HepG2 (cell line): Measurements from ENCODE around the gene AP4M1. TPM values are rescaled to one million over a fixed set of nuclear protein-coding genes. Genes with fewer than 3 reads are reported as not detected.
A peak's percentile ranks its signal among the peaks of the same experiment; 100 is the strongest.

Source experiments
- ATF5 ChIP-seq: sonication (generic); formaldehyde crosslinking; IDR thresholded peaks from 2 replicates; pipeline ENCODE4 v1.4.0; 2020; ENCODE audit warnings: mild to moderate bottlenecking, low read depth, missing genetic modification reagents
- DMAP1 ChIP-seq: IDR thresholded peaks from 2 replicates; pipeline ENCODE4 v1.6.1; 2016
- ERF ChIP-seq: IDR thresholded peaks from 2 replicates; pipeline ENCODE4 v1.6.1; 2018; ENCODE audit warnings: missing biosample characterization, missing genetic modification reagents
- HDAC6 ChIP-seq: fragments of 200-600 bp; sonication (generic); IDR thresholded peaks from 2 replicates; pipeline ENCODE4 v1.7.0; 2017; ENCODE audit warnings: mild to moderate bottlenecking, antibody characterized with exemption, low read length, low read depth
- ISX ChIP-seq: sonication (generic); formaldehyde crosslinking; conservative IDR thresholded peaks from 2 replicates; pipeline ENCODE4 v1.5.0; 2020; ENCODE audit warnings: missing genetic modification reagents
- JARID2 ChIP-seq: sonication (generic); formaldehyde crosslinking; IDR thresholded peaks from 2 replicates; pipeline ENCODE4 v1.8.1; 2023; ENCODE audit warnings: missing genetic modification reagents, inconsistent platforms; ENCODE audit not compliant: insufficient replicate concordance
- MAF1 ChIP-seq: sonication (generic); formaldehyde crosslinking; IDR thresholded peaks from 2 replicates; pipeline ENCODE4 v1.5.0; 2020; ENCODE audit warnings: missing genetic modification reagents, borderline replicate concordance
- MBD4 ChIP-seq: IDR thresholded peaks from 2 replicates; pipeline ENCODE4 v1.6.1; 2012; ENCODE audit warnings: low read length, inconsistent platforms, borderline replicate concordance
- ONECUT2 ChIP-seq: sonication (generic); formaldehyde crosslinking; IDR thresholded peaks from 2 replicates; pipeline ENCODE4 v1.4.0; 2020; ENCODE audit warnings: missing genetic modification reagents
- POLR2A ChIP-seq, 2 experiments: IDR thresholded peaks; 2 replicates each; pipeline ENCODE4 v1.6.1; 2011; ENCODE audit warnings: low read depth in 2 of 2, low read length in 2 of 2, mild to moderate bottlenecking in 1 of 2, moderate library complexity in 1 of 2; ENCODE audit not compliant: insufficient read depth in 1 of 2
- RBAK ChIP-seq: sonication (generic); formaldehyde crosslinking; IDR thresholded peaks from 2 replicates; pipeline ENCODE4 v1.5.1; 2020; ENCODE audit warnings: mild to moderate bottlenecking, missing genetic modification reagents
- SOX5 ChIP-seq: IDR thresholded peaks from 2 replicates; pipeline ENCODE4 v1.6.1; 2016; ENCODE audit warnings: borderline replicate concordance
- ZBTB38 ChIP-seq: sonication (generic); formaldehyde crosslinking; IDR thresholded peaks from 2 replicates; pipeline ENCODE4 v1.5.1; 2020; ENCODE audit warnings: mild to moderate bottlenecking, missing genetic modification reagents
- ZC3H13 ChIP-seq: sonication (generic); formaldehyde crosslinking; IDR thresholded peaks from 2 replicates; pipeline ENCODE4 v1.8.1; 2023; ENCODE audit warnings: mild to moderate bottlenecking, missing genetic modification reagents, moderate library complexity
- ZNF317 ChIP-seq: sonication (generic); formaldehyde crosslinking; IDR thresholded peaks from 2 replicates; pipeline ENCODE4 v1.5.0; 2020; ENCODE audit warnings: mild to moderate bottlenecking, missing genetic modification reagents
- ZNF577 ChIP-seq: sonication (generic); formaldehyde crosslinking; IDR thresholded peaks from 2 replicates; pipeline ENCODE4 v1.4.0; 2020; ENCODE audit warnings: mild to moderate bottlenecking, low read depth, missing genetic modification reagents, borderline replicate concordance
- polyA plus RNA-seq, 8 experiments: library from polyadenylated mRNA; depleted of rRNA in 3 of 8; stranded (reverse) in 7 of 8; unstranded in 1 of 8; fragments of >200 nt; fragmentation: Illumina TruSeq in 4 of 8; extraction: Trizol in 4 of 8; gene quantifications; 2 replicates each; pipeline versions ENCODE4 v1.2.1 to v1.2.3, GENCODE V29; 2011 to 2016; ENCODE audit warnings: low read depth in 4 of 8, missing spikeins in 1 of 8, mixed read lengths in 1 of 8; ENCODE audit not compliant: insufficient read depth in 1 of 8
- total RNA-seq, 5 experiments: library from RNA; depleted of rRNA; stranded (reverse); fragments of >200 nt; fragmentation: Illumina TruSeq; extraction: Trizol; gene quantifications; 2 replicates each; pipeline ENCODE4 v1.2.3, GENCODE V29; 2016; ENCODE audit warnings: low read depth in 1 of 5
- TF ChIP-seq, protein P1 (sequence below), 2 experiments: fragments of 450-650 bp in 1 of 2; sonication (generic) in 1 of 2; formaldehyde crosslinking in 1 of 2; IDR thresholded peaks; 2 replicates each; pipeline versions ENCODE4 v1.6.1 to v1.8.0; 2016 to 2022; ENCODE audit warnings: antibody characterized with exemption in 1 of 2, mild to moderate bottlenecking in 1 of 2, missing genetic modification reagents in 1 of 2
- TF ChIP-seq, protein P2 (sequence below): sonication (generic); formaldehyde crosslinking; IDR thresholded peaks from 2 replicates; pipeline ENCODE4 v1.8.0; 2023; ENCODE audit warnings: mild to moderate bottlenecking, missing genetic modification reagents

Gene AP4M1
- total and polyA plus RNA-seq, 2 of the 13 experiments (the other 11 are each of a cell fraction or from before 2014, with no cell fraction given), result 6.3 to 9.7 TPM

DNA sequence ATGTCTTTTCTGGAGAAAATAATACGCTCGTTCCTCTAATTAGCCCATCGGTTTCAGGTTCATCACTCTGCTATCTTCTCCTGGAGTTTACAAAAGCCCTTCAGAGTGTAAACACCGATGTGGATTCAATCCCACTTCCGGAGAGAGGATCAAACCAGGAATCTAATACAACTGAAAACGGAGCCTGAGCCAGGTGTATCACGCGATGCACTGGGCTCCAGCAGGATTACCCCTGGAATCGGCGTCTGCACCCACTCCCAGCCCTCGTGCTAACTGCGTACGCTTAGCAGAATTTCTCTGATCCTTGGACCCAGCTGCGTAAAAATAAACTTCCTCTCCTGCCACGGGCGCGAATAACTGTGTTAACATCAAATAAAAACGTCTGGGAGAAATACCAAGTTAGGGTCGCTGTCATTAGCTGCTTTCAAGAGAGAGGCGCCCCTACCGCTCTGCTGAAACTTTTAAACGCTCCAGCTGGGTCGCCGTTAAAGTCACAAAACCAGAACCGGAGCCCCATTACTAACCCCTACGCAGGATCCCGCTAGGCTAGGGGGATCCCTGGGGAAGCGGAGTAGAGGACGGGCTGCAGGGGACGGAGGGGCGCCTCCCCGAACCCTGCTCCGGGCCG, 20.4 kb upstream of the AP4M1 start (continued):
- TF ChIP-seq, protein P1, sequence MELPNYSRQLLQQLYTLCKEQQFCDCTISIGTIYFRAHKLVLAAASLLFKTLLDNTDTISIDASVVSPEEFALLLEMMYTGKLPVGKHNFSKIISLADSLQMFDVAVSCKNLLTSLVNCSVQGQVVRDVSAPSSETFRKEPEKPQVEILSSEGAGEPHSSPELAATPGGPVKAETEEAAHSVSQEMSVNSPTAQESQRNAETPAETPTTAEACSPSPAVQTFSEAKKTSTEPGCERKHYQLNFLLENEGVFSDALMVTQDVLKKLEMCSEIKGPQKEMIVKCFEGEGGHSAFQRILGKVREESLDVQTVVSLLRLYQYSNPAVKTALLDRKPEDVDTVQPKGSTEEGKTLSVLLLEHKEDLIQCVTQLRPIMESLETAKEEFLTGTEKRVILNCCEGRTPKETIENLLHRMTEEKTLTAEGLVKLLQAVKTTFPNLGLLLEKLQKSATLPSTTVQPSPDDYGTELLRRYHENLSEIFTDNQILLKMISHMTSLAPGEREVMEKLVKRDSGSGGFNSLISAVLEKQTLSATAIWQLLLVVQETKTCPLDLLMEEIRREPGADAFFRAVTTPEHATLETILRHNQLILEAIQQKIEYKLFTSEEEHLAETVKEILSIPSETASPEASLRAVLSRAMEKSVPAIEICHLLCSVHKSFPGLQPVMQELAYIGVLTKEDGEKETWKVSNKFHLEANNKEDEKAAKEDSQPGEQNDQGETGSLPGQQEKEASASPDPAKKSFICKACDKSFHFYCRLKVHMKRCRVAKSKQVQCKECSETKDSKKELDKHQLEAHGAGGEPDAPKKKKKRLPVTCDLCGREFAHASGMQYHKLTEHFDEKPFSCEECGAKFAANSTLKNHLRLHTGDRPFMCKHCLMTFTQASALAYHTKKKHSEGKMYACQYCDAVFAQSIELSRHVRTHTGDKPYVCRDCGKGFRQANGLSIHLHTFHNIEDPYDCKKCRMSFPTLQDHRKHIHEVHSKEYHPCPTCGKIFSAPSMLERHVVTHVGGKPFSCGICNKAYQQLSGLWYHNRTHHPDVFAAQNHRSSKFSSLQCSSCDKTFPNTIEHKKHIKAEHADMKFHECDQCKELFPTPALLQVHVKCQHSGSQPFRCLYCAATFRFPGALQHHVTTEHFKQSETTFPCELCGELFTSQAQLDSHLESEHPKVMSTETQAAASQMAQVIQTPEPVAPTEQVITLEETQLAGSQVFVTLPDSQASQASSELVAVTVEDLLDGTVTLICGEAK (IDR thresholded peaks at IDR 0.05), result no peak
- TF ChIP-seq, protein P1 (CRISPR knock-in tag; IDR thresholded peaks at IDR 0.05), result no peak
- TF ChIP-seq MBD4, result no peak
- no peak for TF ChIP-seq DMAP1 (CRISPR knock-in tag)
- TF ChIP-seq ZNF577 (CRISPR knock-in tag), result no peak
- peak; percentile 24 to 76; a peak in 2 of 4 replicates for TF ChIP-seq POLR2A (IDR thresholded peaks at IDR 0.05; ENCODE audit: insufficient read depth in 1 of 2, low read depth in 2 of 2, low read length in 2 of 2)
- TF ChIP-seq RBAK (CRISPR knock-in tag), result no peak
- no peak for TF ChIP-seq ONECUT2 (CRISPR knock-in tag)
- TF ChIP-seq, protein P2, sequence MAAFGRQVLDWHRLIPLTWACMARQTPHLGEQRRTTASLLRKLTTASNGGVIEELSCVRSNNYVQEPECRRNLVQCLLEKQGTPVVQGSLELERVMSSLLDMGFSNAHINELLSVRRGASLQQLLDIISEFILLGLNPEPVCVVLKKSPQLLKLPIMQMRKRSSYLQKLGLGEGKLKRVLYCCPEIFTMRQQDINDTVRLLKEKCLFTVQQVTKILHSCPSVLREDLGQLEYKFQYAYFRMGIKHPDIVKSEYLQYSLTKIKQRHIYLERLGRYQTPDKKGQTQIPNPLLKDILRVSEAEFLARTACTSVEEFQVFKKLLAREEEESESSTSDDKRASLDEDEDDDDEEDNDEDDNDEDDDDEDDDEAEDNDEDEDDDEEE (CRISPR knock-in tag), result no peak
- no peak for TF ChIP-seq HDAC6
- TF ChIP-seq SOX5 (CRISPR knock-in tag), result peak; percentile 19; the same call in 1 of the 2 replicates
- TF ChIP-seq JARID2 (CRISPR knock-in tag), result no peak
- no peak for TF ChIP-seq ZNF317
- no peak for TF ChIP-seq ZC3H13 (CRISPR knock-in tag)
- no peak for TF ChIP-seq MAF1 (CRISPR knock-in tag)
- TF ChIP-seq ISX (CRISPR knock-in tag), result peak; percentile 21; the same call in 1 of the 2 replicates
- TF ChIP-seq ATF5, result 0 out of 2 replicates have a peak, but pooled peaks have one; percentile 4
- no peak for TF ChIP-seq ERF (CRISPR knock-in tag)
- TF ChIP-seq ZBTB38 (CRISPR knock-in tag), result no peak
